Colonic mucosa (tissue), 4 donors: Measurements from ENCODE around the gene ALG6. TPM values are rescaled to one million over a fixed set of nuclear protein-coding genes. Genes with fewer than 3 reads are reported as not detected.

Source experiments
- DNase-seq: peaks from one replicate; pipeline ENCODE4 v3.0.0-alpha.2; 2020
- H3K27ac ChIP-seq: fragments of 200-600 bp; one replicate; pipeline ENCODE4 v1.8.0; 2021
- H3K27me3 ChIP-seq: fragments of 200-600 bp; one replicate; pipeline ENCODE4 v1.8.0; 2021
- H3K36me3 ChIP-seq: fragments of 200-600 bp; one replicate; pipeline ENCODE4 v1.8.0; 2021
- H3K4me1 ChIP-seq: fragments of 200-600 bp; one replicate; pipeline ENCODE4 v1.8.0; 2021; ENCODE audit warnings: mild to moderate bottlenecking
- H3K4me3 ChIP-seq: fragments of 200-600 bp; one replicate; pipeline ENCODE4 v1.8.0; 2021
- H3K9ac ChIP-seq, 2 donors: one replicate each; pipeline ENCODE4 v1.7.0; 2013; ENCODE audit warnings: control low read depth in 2 of 2, low read depth in 2 of 2, low read length in 2 of 2
- H3K9me3 ChIP-seq: fragments of 200-600 bp; one replicate; pipeline ENCODE4 v1.8.0; 2021
- CTCF ChIP-seq: fragments of 200-600 bp; IDR thresholded peaks from one replicate; pipeline ENCODE4 v1.8.0; 2022; ENCODE audit warnings: antibody characterized with exemption, mild to moderate bottlenecking
- intact Hi-C: fragments of 100-400 bp; cut with DNase I; formaldehyde crosslinking; loops from one replicate; pipeline ENCODE4 v1.14.1; 2022
- total RNA-seq, 2 donors: library from RNA; stranded (reverse); fragmentation: NEBNext Ultra II Directional in 1 of 2; extraction: Animal tissue kit (Norgen Biotek cat#: 25700) in 1 of 2; gene quantifications; one replicate each; pipeline ENCODE4 v1.2.1, GENCODE V29; 2021
- donor health status: healthy.
- donor health status: DM: no; HTN: no; CAD: no.
- donor health status: DM: no; HTN: no; CAD: no.

ALG6 gene
- total RNA-seq, 2 donors from 2014 or later: 12.4 to 19.8 TPM

GRCh38 chr1:63359561-63359960, 7.9 kb upstream of the ALG6 start:
- Histone ChIP-seq H3K9ac (no peak overlapping the region), H3K4me1 (no peaks in the 10 kb centered on the region), H3K9me3 (no peaks in the 10 kb centered on the region), H3K27me3 (no peaks in the 10 kb centered on the region), H3K4me3 (no peak overlapping the region), H3K27ac (no peak overlapping the region), H3K36me3 (no peaks in the 10 kb centered on the region)
- TF ChIP-seq CTCF: no peak
- intact Hi-C loops: loop anchor here (10.0 kb wide), 1 partner anchor 865 kb away; no protein-coding TSS in a partner anchor
- DNase-seq: no peak

GRCh38 chr1:63362073-63362472, 5.4 kb upstream of the ALG6 start:
- TF ChIP-seq CTCF: no peak
- Histone ChIP-seq H3K27me3 (no peaks in the 10 kb centered on the region), H3K4me1 (no peaks in the 10 kb centered on the region), H3K36me3 (no peaks in the 10 kb centered on the region), H3K27ac (no peak overlapping the region), H3K9ac (no peak overlapping the region), H3K9me3 (no peaks in the 10 kb centered on the region), H3K4me3 (no peak overlapping the region)
- DNase-seq: no peak
- intact Hi-C loops: no loop called here

- DNase-seq: no peak
- Histone ChIP-seq H3K27me3 (no peaks in the 10 kb centered on the region), H3K9me3 (no peaks in the 10 kb centered on the region), H3K27ac (no peak overlapping the region), H3K9ac (no peak overlapping the region), H3K4me1 (no peaks in the 10 kb centered on the region), H3K36me3 (no peaks in the 10 kb centered on the region), H3K4me3 (no peak overlapping the region)
- no peak for TF ChIP-seq CTCF
- intact Hi-C loops: no loop called here
These were observed 4.8 kb upstream of the ALG6 start for GRCh38 chr1:63362578-63362977.

GRCh38 chr1:63363014-63363413, 4.4 kb upstream of the ALG6 start:
- Histone ChIP-seq H3K27ac (no peak overlapping the region), H3K4me1 (no peaks in the 10 kb centered on the region), H3K9me3 (no peaks in the 10 kb centered on the region), H3K27me3 (no peaks in the 10 kb centered on the region), H3K9ac (no peak overlapping the region), H3K36me3 (no peaks in the 10 kb centered on the region), H3K4me3 (no peak overlapping the region)
- TF ChIP-seq CTCF: no peak
- intact Hi-C loops: no loop called here
- DNase-seq: no peak

GRCh38 chr1:63366908-63367214, 566 bp upstream of the ALG6 start:
- Histone ChIP-seq H3K9ac (peak overlapping the region; percentile 26 to 46), H3K27me3 (no peaks in the 10 kb centered on the region), H3K4me3 (peak overlapping the region; percentile 78), H3K9me3 (no peaks in the 10 kb centered on the region), H3K36me3 (no peaks in the 10 kb centered on the region), H3K27ac (peak overlapping the region; percentile 72), H3K4me1 (no peaks in the 10 kb centered on the region)
- DNase-seq: no peak
- TF ChIP-seq CTCF: no peak
- intact Hi-C loops: no loop called here

- intact Hi-C loops: no loop called here
- no peak for DNase-seq
- Histone ChIP-seq H3K9ac (peak overlapping the region; percentile 84 to 99), H3K27ac (peak overlapping the region; percentile 72), H3K9me3 (no peaks in the 10 kb centered on the region), H3K4me3 (peak overlapping the region; percentile 78), H3K4me1 (no peaks in the 10 kb centered on the region), H3K27me3 (no peaks in the 10 kb centered on the region), H3K36me3 (no peaks in the 10 kb centered on the region)
- no peak for TF ChIP-seq CTCF
These were observed 704 bp downstream of the ALG6 start for GRCh38 chr1:63368131-63368530.
